COLO668 (cell line): ENCODE results near the gene ABCA4.

Source experiments
- DNase-seq: peaks from one replicate; lab custom pipeline; 2025; ENCODE audit not compliant: unreplicated experiment; lab: John Stamatoyannopoulos, UW

The ABCA4 gene

GRCh38 chr1:93980320-93981273 lies 140.4 kb downstream of the ABCA4 start:
- DNase-seq: peak; percentile 48

- DNase-seq: peak; percentile 81
These were observed 141.1 kb downstream of the ABCA4 start for GRCh38 chr1:93979718-93980319.

- DNase-seq: no peak
These were observed 141.8 kb downstream of the ABCA4 start for GRCh38 chr1:93979040-93979717.

GRCh38 chr1:93977598-93977945 lies 143.4 kb downstream of the ABCA4 start:
- no peak for DNase-seq

- no peak for DNase-seq
These were observed 144.0 kb downstream of the ABCA4 start for GRCh38 chr1:93976711-93977597.

- DNase-seq: no peak
These were observed 144.7 kb downstream of the ABCA4 start for GRCh38 chr1:93976291-93976690.

- no peak for DNase-seq
These were observed 148.6 kb downstream of the ABCA4 start for GRCh38 chr1:93972341-93972740.

- no peak for DNase-seq
These were observed 151.1 kb downstream of the ABCA4 start for GRCh38 chr1:93969887-93970286.

- DNase-seq: no peak
These were observed 151.6 kb downstream of the ABCA4 start for GRCh38 chr1:93969371-93969770.

GRCh38 chr1:93967306-93967705 lies 153.6 kb downstream of the ABCA4 start:
- no peak for DNase-seq

- no peak for DNase-seq
These were observed 155.1 kb downstream of the ABCA4 start for GRCh38 chr1:93965888-93966287.

- DNase-seq: no peak
These were observed 155.7 kb downstream of the ABCA4 start for GRCh38 chr1:93965256-93965655.

- DNase-seq: no peak
These were observed 156.2 kb downstream of the ABCA4 start for GRCh38 chr1:93964777-93965200.

GRCh38 chr1:93964096-93964776 lies 156.7 kb downstream of the ABCA4 start:
- DNase-seq: no peak

- DNase-seq: no peak
These were observed 157.4 kb downstream of the ABCA4 start for GRCh38 chr1:93963585-93963984.

GRCh38 chr1:93961906-93962305 lies 159.0 kb downstream of the ABCA4 start:
- no peak for DNase-seq

GRCh38 chr1:93961443-93961842 lies 159.5 kb downstream of the ABCA4 start:
- DNase-seq: no peak

- DNase-seq: no peak
These were observed 160.3 kb downstream of the ABCA4 start for GRCh38 chr1:93960641-93961147.

- no peak for DNase-seq
These were observed 161.5 kb downstream of the ABCA4 start for GRCh38 chr1:93959413-93959812.

- DNase-seq: no peak
These were observed 162.2 kb downstream of the ABCA4 start for GRCh38 chr1:93958726-93959100.
